ENCODE data around the gene MRPS31.

The MRPS31 gene

DNA sequence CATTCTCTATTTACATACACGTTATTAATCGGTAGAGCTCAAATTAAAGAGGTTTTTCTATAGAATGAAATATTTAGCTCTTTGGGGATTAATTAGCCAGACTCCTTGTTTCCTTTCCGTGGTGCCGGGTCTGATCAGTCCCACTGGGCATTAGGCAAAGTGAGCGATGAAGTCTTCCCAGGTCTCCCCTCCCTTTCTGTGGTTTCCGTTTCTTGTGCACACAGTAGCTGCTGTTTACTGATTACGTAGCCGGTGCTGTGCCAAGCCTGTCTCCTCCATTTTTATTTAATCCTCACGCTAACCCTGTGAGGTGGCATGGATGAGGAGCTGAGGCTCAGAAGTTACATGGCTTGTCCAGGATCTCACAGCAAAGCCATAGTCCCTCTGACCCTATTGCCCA is 27.4 kb upstream of the MRPS31 start:
- TF ChIP-seq GATA3 (IDR thresholded peaks at IDR 0.05; ENCODE audit: low read depth, low read length) (no peak), GATA2 (IDR thresholded peaks at IDR 0.05; ENCODE audit: low read depth, low read length) (no peak)

DNA sequence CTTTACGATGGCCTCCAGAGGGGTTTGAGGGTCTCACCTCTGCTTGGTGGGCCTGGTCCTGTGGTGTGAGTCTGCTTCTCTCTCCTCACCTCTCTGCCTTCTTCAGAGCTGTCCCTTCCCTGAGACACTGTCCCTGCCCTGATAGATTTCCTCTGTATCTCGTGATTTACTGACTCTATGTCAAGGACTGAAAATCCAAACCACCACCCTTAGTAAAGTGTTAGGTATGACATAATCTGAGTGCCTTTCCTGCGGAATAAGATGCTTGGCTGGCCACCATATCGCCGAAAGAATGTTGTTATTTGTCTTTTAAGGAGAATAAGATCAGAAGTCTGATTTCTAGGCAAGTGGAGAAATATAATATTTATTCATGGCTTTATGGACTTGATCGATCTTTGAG is 25.7 kb upstream of the MRPS31 start:
- TF ChIP-seq GATA3 (IDR thresholded peaks at IDR 0.05; ENCODE audit: low read depth, low read length) (no peak), GATA2 (IDR thresholded peaks at IDR 0.05; ENCODE audit: low read depth, low read length) (no peak)

DNA sequence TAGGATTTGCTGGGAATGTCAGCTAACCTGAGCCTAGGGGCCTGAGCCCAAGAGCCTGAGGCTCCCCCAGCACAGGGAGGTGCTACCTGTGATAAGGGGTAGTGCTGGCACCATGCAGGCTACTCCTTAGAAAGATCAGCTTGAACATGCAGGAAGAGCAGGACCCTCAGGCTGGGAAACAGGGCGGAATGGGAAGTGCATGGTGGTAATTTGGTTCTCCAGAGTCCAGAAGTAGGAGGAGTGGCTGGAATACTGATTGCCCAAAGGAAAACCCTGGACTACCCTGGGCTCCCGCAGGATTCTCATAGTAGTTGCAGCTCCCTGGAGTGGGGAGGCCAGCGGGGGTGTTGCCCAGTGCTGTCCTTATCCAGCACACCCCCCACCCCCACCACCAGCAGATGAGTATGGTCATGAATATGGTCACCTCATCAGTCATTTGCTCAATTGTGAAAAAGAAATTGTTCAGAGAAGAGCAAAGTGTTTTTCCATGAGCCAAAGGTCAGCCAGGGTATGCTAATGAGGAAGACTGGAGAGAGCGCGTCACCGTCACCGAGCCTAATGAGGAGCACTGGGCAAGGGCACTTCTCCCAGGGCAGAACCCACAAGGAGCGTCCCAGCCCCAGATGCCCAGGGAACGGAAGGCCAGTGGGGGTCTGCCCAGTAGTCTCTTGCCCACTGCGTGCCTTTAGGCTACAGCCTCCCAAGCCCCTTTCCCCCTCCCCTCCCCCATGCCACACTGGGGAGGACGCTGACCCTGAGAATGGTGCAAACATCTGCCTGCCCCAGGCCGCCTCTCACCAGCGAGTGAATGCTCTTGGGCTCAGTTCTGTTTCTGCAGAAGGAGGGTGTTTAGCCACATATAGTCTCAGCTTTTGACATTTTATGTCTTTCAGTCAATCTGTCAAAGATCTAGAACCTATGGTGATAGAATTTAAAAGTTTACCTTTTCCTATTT is 23.7 kb upstream of the MRPS31 start:
- no peak for TF ChIP-seq GATA2 (IDR thresholded peaks at IDR 0.05; ENCODE audit: low read depth, low read length)
- no peak for TF ChIP-seq GATA3 (IDR thresholded peaks at IDR 0.05; ENCODE audit: low read depth, low read length)

DNA sequence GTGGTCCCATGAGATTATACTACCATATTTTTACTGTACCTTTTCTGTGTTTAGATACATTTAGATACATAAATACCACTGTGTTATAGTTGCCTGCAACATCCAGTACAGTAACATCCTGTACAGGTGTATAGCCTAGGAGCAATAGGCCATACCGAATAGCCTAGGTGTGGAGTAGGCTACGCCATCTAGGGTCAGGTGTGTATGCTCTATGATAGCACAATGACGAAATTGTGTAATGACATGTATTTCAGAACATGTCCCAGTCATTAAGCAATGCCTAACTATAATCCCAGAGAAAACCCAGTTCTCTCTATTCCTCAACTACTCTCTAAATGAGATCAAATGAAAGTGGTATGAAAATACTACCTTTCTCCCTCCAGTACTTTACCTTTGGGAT is 22.3 kb upstream of the MRPS31 start:
- no peak for TF ChIP-seq GATA2 (IDR thresholded peaks at IDR 0.05; ENCODE audit: low read depth, low read length)
- no peak for TF ChIP-seq GATA3 (IDR thresholded peaks at IDR 0.05; ENCODE audit: low read depth, low read length)

DNA sequence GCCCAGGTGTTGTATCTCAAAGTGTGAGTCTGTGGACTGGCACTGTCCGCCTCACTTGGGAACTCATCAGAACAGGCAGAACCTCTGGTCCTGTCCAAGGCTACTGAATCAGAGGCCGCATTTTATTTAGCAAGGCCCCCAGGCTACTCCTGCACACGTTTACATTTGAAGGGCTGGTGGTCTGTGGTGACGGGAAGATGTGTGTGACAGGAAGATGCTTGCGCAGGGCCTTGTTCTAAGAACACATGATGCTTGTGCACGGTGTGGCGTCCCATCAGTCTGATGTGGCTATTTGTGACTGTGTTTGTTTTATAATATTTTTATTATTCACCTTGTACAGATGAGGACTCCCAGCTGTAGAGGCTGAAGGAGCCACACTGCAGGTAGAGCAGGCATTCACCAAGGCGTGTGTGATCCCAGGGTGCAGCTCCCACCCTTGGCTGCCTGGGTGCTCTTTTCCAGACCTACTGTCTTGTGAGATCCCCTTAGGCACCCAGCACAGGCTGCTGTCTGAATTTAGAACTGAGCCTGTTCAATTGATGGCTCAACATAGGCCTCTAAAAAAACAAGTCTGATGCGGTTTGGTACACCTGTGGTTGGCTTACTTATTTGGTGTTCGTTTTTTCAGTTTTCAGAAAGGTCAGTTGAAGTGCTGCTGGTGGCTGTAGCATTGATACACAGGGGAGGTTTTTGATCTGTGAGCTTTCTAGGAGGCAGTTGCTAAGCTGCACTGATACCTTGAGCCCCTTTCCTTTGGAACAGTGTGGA is 21.5 kb upstream of the MRPS31 start:
- TF ChIP-seq GATA2 (IDR thresholded peaks at IDR 0.05; ENCODE audit: low read depth, low read length) (no peak), GATA3 (IDR thresholded peaks at IDR 0.05; ENCODE audit: low read depth, low read length) (no peak)

DNA sequence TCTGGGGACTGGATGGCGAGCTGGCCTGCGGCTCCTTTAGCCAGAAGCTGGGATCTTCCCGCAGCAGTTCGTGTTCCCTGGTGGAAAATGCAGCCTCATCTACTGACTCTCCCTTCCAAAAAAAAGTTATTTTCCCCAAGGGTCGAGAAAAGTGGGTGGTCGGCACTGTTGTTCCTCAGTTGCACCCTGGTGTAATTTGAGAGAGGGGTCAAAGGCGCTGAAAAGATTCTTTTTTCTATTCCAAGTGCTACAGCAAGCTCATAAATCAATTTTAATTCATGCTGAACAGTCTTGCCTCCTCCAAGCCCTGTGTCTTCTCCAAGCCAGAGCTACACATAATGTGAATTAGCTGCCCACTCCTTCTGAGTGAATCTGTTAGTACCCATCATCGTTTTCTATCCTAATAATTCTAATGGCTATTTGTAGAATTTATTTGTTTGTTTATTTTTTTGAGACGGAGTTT is 19.2 kb upstream of the MRPS31 start:
- peak; percentile 23; the same call in 1 of the 2 replicates for TF ChIP-seq GATA2 (IDR thresholded peaks at IDR 0.05; ENCODE audit: low read depth, low read length)
- TF ChIP-seq GATA3 (IDR thresholded peaks at IDR 0.05; ENCODE audit: low read depth, low read length): no peak

DNA sequence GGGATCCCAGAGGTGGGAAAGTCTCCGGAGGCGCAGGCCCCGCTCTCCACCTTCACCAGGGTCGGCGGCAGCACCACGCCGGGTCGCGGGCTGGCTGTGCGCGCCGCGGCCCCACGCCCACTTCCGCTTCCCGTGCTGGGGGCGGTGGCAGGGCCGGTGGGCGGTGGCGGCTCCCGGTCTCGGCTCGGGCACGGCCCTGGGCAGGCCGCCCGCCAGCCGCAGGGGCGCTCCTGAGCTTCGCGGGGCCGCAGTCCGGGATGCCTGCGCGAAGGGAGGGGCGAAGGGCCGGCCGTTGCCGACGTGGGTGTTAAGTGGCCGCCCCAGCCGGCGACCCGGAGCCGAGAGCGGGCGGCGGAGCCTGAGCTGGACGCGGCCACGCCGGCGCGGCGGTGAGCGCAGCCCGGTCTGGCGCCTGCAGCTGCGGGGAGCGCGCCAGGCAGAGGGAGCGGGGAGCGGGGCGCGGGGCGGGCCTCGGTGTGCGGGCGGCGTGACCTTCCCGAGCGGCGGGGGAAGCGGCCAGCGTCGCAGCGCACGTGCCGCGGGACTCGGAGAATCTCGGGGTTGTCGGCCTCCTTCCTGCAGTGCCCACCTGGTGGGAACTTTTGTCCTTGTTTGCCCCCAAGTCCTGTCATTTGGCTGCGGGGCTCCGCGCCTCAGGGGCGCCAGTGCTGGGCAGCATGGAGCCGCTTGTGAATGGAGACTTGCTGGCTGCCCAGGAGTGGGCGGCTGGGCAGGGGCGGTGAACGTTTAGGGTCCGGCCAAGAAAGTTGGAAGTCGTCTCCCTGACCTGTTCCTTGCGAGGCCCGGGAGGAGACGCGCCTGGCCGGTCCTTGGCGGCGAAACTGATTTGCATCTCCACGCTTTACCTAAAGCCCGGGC is 18.5 kb upstream of the MRPS31 start, which contains the start of gene SLC25A15:
Gene SLC25A15, plus strand, starts transcription at position 337 of the 879 bp plus-strand sequence. CDS start 3,616 bp downstream, outside the sequence.
- TF ChIP-seq GATA3 (IDR thresholded peaks at IDR 0.05; ENCODE audit: low read depth, low read length): no peak
- no peak for TF ChIP-seq GATA2 (IDR thresholded peaks at IDR 0.05; ENCODE audit: low read depth, low read length)

DNA sequence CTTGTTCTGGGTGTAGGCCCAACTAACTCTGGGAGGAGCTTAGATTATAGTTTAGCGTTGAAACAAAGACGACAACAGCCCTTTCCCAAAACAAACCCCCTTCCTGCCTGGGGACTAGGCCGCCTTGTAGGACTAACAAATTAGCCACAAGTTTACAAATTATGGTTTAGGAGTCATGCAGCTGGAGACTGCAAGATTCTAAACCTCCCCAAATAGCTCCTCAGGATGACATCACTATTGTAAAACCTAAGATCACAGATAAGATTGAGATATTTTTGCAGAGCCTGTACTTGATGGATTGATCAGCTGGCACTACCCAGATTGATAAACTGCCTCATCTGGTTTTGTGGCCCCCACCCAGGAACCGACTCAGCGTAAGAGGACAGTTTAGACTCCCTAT is 16.1 kb upstream of the MRPS31 start:
- TF ChIP-seq GATA2 (IDR thresholded peaks at IDR 0.05; ENCODE audit: low read depth, low read length): no peak
- no peak for TF ChIP-seq GATA3 (IDR thresholded peaks at IDR 0.05; ENCODE audit: low read depth, low read length)

DNA sequence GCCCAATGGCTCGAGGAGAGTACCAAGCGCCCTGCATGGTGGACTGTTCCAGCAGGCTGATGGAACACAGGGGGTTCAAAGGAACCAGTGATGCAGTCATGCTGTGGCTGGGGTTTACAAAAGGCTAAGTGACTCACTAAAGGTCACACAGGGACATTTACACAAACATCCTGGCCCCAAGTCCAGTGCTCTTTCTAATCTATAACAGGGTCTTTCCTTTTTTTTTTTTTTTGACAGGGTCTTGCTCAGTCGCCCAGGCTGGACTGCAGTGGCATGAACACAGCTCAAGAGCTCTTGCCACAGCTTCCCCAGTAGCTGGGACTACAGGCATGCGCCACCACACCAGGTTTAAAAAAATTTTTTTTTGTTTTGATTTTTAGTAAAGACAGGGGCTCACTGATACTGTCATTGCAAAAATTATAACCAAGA is 15.6 kb upstream of the MRPS31 start:
- TF ChIP-seq GATA2 (IDR thresholded peaks at IDR 0.05; ENCODE audit: low read depth, low read length) (no peak), GATA3 (IDR thresholded peaks at IDR 0.05; ENCODE audit: low read depth, low read length) (no peak)

DNA sequence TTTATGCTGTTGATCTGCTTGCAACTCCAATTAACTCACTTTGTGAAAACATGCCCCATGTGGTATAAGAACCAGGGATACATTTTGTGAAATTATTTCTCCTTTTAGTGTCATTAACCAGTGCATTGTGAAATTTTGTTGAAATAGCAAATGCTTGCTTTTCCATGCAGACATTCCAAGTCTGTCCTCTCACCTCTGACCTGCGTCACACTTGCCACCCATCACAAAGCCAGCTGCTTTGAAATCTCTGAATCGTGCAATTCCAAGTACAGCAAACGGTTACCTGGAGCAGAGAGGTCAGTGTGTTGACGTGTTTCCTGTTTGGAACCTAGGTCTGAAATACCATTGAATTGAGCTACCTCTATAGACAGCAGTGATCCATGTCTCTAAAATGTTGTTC is 13.6 kb upstream of the MRPS31 start:
- TF ChIP-seq GATA2 (IDR thresholded peaks at IDR 0.05; ENCODE audit: low read depth, low read length): no peak
- TF ChIP-seq GATA3 (IDR thresholded peaks at IDR 0.05; ENCODE audit: low read depth, low read length): no peak

DNA sequence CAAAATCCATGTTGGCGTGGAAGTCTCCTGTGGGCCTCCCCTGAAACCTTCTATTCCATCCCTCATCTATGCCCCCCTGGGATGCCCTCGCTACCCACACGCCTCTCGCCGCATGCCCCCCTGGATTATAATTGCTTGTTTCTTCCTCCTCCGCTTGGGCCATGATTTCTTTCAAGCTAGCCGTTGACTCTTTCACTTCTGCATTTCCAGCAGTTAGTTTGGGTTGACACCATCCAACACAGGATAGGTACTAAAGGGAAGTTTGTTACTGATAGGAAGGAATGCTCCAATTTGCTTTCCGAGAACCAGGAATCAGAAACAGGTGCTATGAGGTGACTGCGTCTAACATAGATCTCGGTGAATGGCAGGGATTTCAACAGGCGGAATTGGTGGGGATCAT is 10.7 kb upstream of the MRPS31 start:
- TF ChIP-seq GATA3 (IDR thresholded peaks at IDR 0.05; ENCODE audit: low read depth, low read length): no peak
- TF ChIP-seq GATA2 (IDR thresholded peaks at IDR 0.05; ENCODE audit: low read depth, low read length): no peak

DNA sequence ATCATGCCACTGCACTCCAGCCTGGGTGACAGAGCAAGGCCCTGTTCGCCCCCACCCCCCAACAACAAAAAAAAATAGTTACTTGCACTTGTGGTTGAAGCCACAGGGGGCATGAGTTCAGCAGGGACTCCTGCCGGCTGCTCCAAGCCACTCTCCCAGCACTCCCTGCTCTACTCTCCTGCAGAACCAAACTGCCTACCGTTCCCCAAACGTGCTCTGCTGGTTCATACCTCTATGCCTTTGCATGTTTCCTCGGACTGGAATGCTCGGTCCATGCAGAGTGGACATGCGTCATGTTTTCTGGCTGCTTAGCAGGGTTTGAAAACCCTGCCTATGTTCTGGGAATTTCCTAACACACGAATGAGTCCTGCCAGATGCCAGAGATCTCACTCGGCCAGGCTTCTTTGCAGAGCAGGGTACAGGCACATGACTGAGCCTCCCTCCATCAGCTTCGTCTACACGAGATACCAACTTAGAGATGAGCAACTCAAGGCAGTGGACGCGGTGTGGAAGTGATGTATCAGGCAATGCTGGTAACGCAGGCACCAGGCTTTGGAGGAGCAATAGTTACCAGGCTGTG is 9.9 kb upstream of the MRPS31 start:
- no peak for TF ChIP-seq GATA2 (IDR thresholded peaks at IDR 0.05; ENCODE audit: low read depth, low read length)
- TF ChIP-seq GATA3 (IDR thresholded peaks at IDR 0.05; ENCODE audit: low read depth, low read length): no peak

DNA sequence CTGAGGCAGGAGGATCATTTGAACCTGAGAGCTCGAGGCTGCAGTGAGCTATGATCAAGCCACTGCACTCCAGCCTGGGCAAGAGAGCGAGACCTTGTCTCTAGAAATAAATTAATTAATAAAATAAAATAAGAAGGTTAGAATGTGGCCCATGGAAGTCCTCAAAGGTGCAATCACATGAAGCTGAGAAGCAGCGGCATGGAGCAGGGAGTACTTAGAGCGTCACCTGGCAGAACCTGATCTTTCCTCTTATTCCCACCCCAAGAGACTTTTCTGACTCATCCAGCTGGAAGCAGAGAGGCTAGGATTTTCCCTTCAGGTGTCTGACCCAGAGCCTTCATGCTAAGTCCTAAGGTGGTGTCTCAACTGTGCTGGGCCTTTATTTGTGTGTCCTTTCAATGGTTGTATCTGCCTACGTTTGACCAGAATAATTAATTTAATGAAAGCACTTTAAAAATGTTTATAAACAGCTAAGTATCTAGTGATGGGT is 8.9 kb upstream of the MRPS31 start:
- TF ChIP-seq GATA3 (IDR thresholded peaks at IDR 0.05; ENCODE audit: low read depth, low read length): no peak
- TF ChIP-seq GATA2 (IDR thresholded peaks at IDR 0.05; ENCODE audit: low read depth, low read length): no peak
